ENCODE data around the gene MRE11.
"Not testable (repeated sequence)": the region's sequence is repeated elsewhere in the genome, so short reads cannot be mapped to it uniquely, and the experiment has no call there.

Gene MRE11

GRCh38 chr11:94506513-94506912 is 12.9 kb upstream of the MRE11 start:
- not testable (repeated sequence) for DNase-seq (ENCODE audit: low spot score)

- peak; percentile 79 for DNase-seq (ENCODE audit: low spot score)
Observed at GRCh38 chr11:94504689-94505293, 11.1 kb upstream of the MRE11 start.

GRCh38 chr11:94501522-94501921 is 7.9 kb upstream of the MRE11 start:
- no peak for DNase-seq (ENCODE audit: low spot score)

- DNase-seq (ENCODE audit: low spot score): no peak
Observed at GRCh38 chr11:94500181-94500580, 6.5 kb upstream of the MRE11 start.

- no peak for DNase-seq (ENCODE audit: low spot score)
Observed at GRCh38 chr11:94494126-94494680, 559 bp upstream of the MRE11 start.

- DNase-seq (ENCODE audit: low spot score): no peak
Observed at GRCh38 chr11:94486068-94486467, 7.6 kb downstream of the MRE11 start.

GRCh38 chr11:94481342-94481741 is 12.3 kb downstream of the MRE11 start:
- DNase-seq (ENCODE audit: low spot score): no peak

GRCh38 chr11:94477624-94478023 is 16.0 kb downstream of the MRE11 start:
- DNase-seq (ENCODE audit: low spot score): no peak

GRCh38 chr11:94472916-94473799 is 20.5 kb downstream of the MRE11 start:
- DNase-seq (ENCODE audit: low spot score): no peak

GRCh38 chr11:94469416-94469815 is 24.2 kb downstream of the MRE11 start:
- DNase-seq (ENCODE audit: low spot score): no peak

GRCh38 chr11:94459576-94459975 is 34.1 kb downstream of the MRE11 start:
- no peak for DNase-seq (ENCODE audit: low spot score)

GRCh38 chr11:94457118-94458029 is 36.3 kb downstream of the MRE11 start:
- DNase-seq (ENCODE audit: low spot score): no peak

GRCh38 chr11:94455861-94456260 is 37.8 kb downstream of the MRE11 start:
- DNase-seq (ENCODE audit: low spot score): no peak

- no peak for DNase-seq (ENCODE audit: low spot score)
Observed at GRCh38 chr11:94454301-94454700, 39.3 kb downstream of the MRE11 start.

- DNase-seq (ENCODE audit: low spot score): no peak
Observed at GRCh38 chr11:94452988-94453387, 40.7 kb downstream of the MRE11 start.

GRCh38 chr11:94450048-94450447 is 43.6 kb downstream of the MRE11 start:
- no peak for DNase-seq (ENCODE audit: low spot score)

GRCh38 chr11:94449437-94449836 is 44.2 kb downstream of the MRE11 start:
- no peak for DNase-seq (ENCODE audit: low spot score)

GRCh38 chr11:94449029-94449428 is 44.6 kb downstream of the MRE11 start:
- no peak for DNase-seq (ENCODE audit: low spot score)

- no peak for DNase-seq (ENCODE audit: low spot score)
Observed at GRCh38 chr11:94447149-94447548, 46.5 kb downstream of the MRE11 start.

GRCh38 chr11:94445641-94446040 is 48.0 kb downstream of the MRE11 start:
- DNase-seq (ENCODE audit: low spot score): no peak

- no peak for DNase-seq (ENCODE audit: low spot score)
Observed at GRCh38 chr11:94433049-94433448, 60.6 kb downstream of the MRE11 start.

- no peak for DNase-seq (ENCODE audit: low spot score)
Observed at GRCh38 chr11:94424662-94425061, 69.0 kb downstream of the MRE11 start.

All from hematopoietic multipotent progenitor cell treated with erythropoietin and hydrocortisone succinate and interleukin-3 and kit ligand, for 17 days (in vitro differentiated cells).